Vagina (tissue), 2 donors: Measurements from ENCODE around the gene GLDC. TPM values are rescaled to one million over a fixed set of nuclear protein-coding genes. Genes with fewer than 3 reads are reported as not detected.
"Not testable (repeated sequence)": the region's sequence is repeated elsewhere in the genome, so short reads cannot be mapped to it uniquely, and the experiment has no call there.

Experiments
- DNase-seq, 2 donors: peaks; one replicate each; pipeline ENCODE4 v3.0.0-alpha.2; 2017; ENCODE audit errors: extremely low spot score in 2 of 2
- H3K27ac ChIP-seq: fragments of 200-600 bp; sonication (generic); one replicate; pipeline ENCODE4 v1.5.1; 2019
- H3K27me3 ChIP-seq: fragments of 200-600 bp; sonication (generic); one replicate; pipeline ENCODE4 v1.5.1; 2019
- H3K36me3 ChIP-seq, 2 donors: fragments of 200-600 bp; sonication (generic); one replicate each; pipeline ENCODE4 v1.5.1; 2017 to 2019
- H3K4me1 ChIP-seq: fragments of 200-600 bp; sonication (generic); one replicate; pipeline ENCODE4 v1.5.1; 2019
- H3K4me3 ChIP-seq, 2 donors: fragments of 200-600 bp; sonication (generic); 1 replicate in 1 of 2; 2 replicates in 1 of 2; pipeline ENCODE4 v1.5.1; 2016 to 2019
- H3K9me3 ChIP-seq: fragments of 200-600 bp; sonication (generic); one replicate; pipeline ENCODE4 v1.5.1; 2019
- POLR2A ChIP-seq, 2 donors: fragments of 450-650 bp; IDR thresholded peaks; one replicate each; pipeline ENCODE4 v1.6.1; 2017; ENCODE audit warnings: antibody characterized with exemption in 2 of 2, mild to moderate bottlenecking in 2 of 2, moderate library complexity in 2 of 2
- POLR2AphosphoS5 ChIP-seq, 2 donors: sonication (generic); formaldehyde crosslinking; IDR thresholded peaks; one replicate each; pipeline ENCODE4 v1.9.0; 2017; ENCODE audit warnings: antibody characterized with exemption in 2 of 2, mild to moderate bottlenecking in 2 of 2, low read depth in 1 of 2; ENCODE audit not compliant: insufficient read depth in 1 of 2
- intact Hi-C: fragments of 100-400 bp; cut with DNase I; formaldehyde crosslinking; loops from one replicate; pipeline ENCODE4 v1.15.1; 2023
- total RNA-seq: library from RNA; depleted of rRNA; stranded (reverse); fragments of >200 nt; gene quantifications from one replicate; pipeline ENCODE4 v1.2.3, GENCODE V29; 2016
- TF ChIP-seq, protein P1 (sequence below), 3 experiments: fragments of 450-650 bp in 2 of 3; fragments of 200-600 bp in 1 of 3; sonication (generic) in 1 of 3; IDR thresholded peaks; one replicate each; pipeline ENCODE4 v1.5.1; 2017 to 2019; ENCODE audit warnings: antibody characterized with exemption in 3 of 3, mild to moderate bottlenecking in 2 of 3, moderate library complexity in 2 of 3

The GLDC gene
- total RNA-seq, result 0.49 TPM

GRCh38 chr9:6645355-6646292 is at the start of gene GLDC:
TSS of gene GLDC (minus strand) at chr9:6645729. CDS start at chr9:6645499, 230 bp downstream.
- no peak within 1 kb of the TSS for H3K27ac ChIP-seq
- no peak for DNase-seq
- intact Hi-C loops, result no loop called here
- H3K36me3 ChIP-seq, result no peaks in the 10 kb centered on the region
- H3K4me1 ChIP-seq, result peaks cover 21% of the 10 kb centered on the region
- H3K27me3 ChIP-seq, result no peaks in the 10 kb centered on the region
- peak within 1 kb of the TSS; percentile 37 to 50 for H3K4me3 ChIP-seq
- TF ChIP-seq, protein P1, sequence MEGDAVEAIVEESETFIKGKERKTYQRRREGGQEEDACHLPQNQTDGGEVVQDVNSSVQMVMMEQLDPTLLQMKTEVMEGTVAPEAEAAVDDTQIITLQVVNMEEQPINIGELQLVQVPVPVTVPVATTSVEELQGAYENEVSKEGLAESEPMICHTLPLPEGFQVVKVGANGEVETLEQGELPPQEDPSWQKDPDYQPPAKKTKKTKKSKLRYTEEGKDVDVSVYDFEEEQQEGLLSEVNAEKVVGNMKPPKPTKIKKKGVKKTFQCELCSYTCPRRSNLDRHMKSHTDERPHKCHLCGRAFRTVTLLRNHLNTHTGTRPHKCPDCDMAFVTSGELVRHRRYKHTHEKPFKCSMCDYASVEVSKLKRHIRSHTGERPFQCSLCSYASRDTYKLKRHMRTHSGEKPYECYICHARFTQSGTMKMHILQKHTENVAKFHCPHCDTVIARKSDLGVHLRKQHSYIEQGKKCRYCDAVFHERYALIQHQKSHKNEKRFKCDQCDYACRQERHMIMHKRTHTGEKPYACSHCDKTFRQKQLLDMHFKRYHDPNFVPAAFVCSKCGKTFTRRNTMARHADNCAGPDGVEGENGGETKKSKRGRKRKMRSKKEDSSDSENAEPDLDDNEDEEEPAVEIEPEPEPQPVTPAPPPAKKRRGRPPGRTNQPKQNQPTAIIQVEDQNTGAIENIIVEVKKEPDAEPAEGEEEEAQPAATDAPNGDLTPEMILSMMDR (IDR thresholded peaks at IDR 0.05), result no peak
- no peak for TF ChIP-seq POLR2AphosphoS5 (IDR thresholded peaks at IDR 0.05; ENCODE audit: insufficient read depth in 1 of 2, low read depth in 1 of 2)
- no peak for TF ChIP-seq POLR2A (IDR thresholded peaks at IDR 0.05)
- no peaks in the 10 kb centered on the region for H3K9me3 ChIP-seq

DNA sequence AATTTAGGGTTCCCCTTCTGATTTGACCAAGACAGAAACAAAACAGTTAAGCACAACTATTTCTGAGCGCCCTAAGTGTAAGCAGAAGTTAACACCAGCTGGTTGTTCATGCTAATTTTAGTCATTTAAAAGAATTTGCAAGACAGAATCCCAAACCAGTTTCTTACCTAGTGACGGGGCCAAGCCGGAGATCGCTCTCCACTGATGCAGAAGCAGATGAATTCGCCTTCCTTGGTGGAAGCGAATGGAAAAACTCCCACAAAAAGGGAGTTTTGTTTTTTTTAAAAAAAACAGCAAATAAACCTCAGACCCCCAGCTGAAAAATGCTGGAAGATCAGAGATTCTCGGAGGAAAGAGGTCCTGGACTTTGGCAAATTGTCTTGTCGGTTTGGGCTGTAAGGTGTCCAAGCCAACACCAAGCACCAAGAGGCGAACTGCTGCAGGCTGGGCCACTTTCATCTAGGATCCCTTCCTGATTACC is 47.4 kb upstream of the GLDC start:
- Histone ChIP-seq H3K9me3 (no peaks in the 10 kb centered on the region), H3K27me3 (no peaks in the 10 kb centered on the region), H3K4me1 (no peaks in the 10 kb centered on the region), H3K4me3 (no peak overlapping the region), H3K36me3 (no peaks in the 10 kb centered on the region), H3K27ac (no peak overlapping the region)
- DNase-seq, result no peak
- no peak for TF ChIP-seq POLR2AphosphoS5 (IDR thresholded peaks at IDR 0.05; ENCODE audit: insufficient read depth in 1 of 2, low read depth in 1 of 2)
- TF ChIP-seq, protein P1 (IDR thresholded peaks at IDR 0.05), result no peak
- TF ChIP-seq POLR2A (IDR thresholded peaks at IDR 0.05), result no peak
- intact Hi-C loops, result no loop called here

GRCh38 chr9:6692433-6692832 is 46.9 kb upstream of the GLDC start:
- no peaks in the 10 kb centered on the region for H3K27me3 ChIP-seq

GRCh38 chr9:6690675-6691070 is 45.1 kb upstream of the GLDC start:
- H3K27ac ChIP-seq, H3K27me3 ChIP-seq, DNase-seq, H3K36me3 ChIP-seq, H3K4me1 ChIP-seq, intact Hi-C loops, H3K9me3 ChIP-seq, H3K4me3 ChIP-seq: not testable (repeated sequence)

More at GRCh38 chr9:6692433-6692832, 46.9 kb upstream of the GLDC start:
- Histone ChIP-seq H3K4me3 (no peak overlapping the region), H3K4me1 (no peaks in the 10 kb centered on the region), H3K27ac (no peak overlapping the region), H3K9me3 (no peaks in the 10 kb centered on the region), H3K36me3 (no peaks in the 10 kb centered on the region)
- intact Hi-C loops, result no loop called here
- TF ChIP-seq, protein P1 (IDR thresholded peaks at IDR 0.05), result no peak
- TF ChIP-seq POLR2A (IDR thresholded peaks at IDR 0.05) (no peak), POLR2AphosphoS5 (IDR thresholded peaks at IDR 0.05; ENCODE audit: insufficient read depth in 1 of 2, low read depth in 1 of 2) (no peak)
- DNase-seq, result no peak

- intact Hi-C loops, result no loop called here
- Histone ChIP-seq H3K27me3 (no peaks in the 10 kb centered on the region), H3K4me1 (no peaks in the 10 kb centered on the region), H3K4me3 (no peak overlapping the region), H3K9me3 (no peaks in the 10 kb centered on the region), H3K27ac (no peak overlapping the region), H3K36me3 (no peaks in the 10 kb centered on the region)
- TF ChIP-seq, protein P1 (IDR thresholded peaks at IDR 0.05), result no peak
- no peak for TF ChIP-seq POLR2AphosphoS5 (IDR thresholded peaks at IDR 0.05; ENCODE audit: insufficient read depth in 1 of 2, low read depth in 1 of 2)
- no peak for TF ChIP-seq POLR2A (IDR thresholded peaks at IDR 0.05)
- DNase-seq, result no peak
Measured at GRCh38 chr9:6689893-6690674, 44.6 kb upstream of the GLDC start.
